ENCODE data around the gene P4HB.

Gene P4HB

GRCh38 chr17:81895400-81895799, 35.1 kb upstream of the P4HB start:
- DNase-seq, result no peak

- DNase-seq, result no peak
These were observed 30.9 kb upstream of the P4HB start for GRCh38 chr17:81891303-81891552.

DNA sequence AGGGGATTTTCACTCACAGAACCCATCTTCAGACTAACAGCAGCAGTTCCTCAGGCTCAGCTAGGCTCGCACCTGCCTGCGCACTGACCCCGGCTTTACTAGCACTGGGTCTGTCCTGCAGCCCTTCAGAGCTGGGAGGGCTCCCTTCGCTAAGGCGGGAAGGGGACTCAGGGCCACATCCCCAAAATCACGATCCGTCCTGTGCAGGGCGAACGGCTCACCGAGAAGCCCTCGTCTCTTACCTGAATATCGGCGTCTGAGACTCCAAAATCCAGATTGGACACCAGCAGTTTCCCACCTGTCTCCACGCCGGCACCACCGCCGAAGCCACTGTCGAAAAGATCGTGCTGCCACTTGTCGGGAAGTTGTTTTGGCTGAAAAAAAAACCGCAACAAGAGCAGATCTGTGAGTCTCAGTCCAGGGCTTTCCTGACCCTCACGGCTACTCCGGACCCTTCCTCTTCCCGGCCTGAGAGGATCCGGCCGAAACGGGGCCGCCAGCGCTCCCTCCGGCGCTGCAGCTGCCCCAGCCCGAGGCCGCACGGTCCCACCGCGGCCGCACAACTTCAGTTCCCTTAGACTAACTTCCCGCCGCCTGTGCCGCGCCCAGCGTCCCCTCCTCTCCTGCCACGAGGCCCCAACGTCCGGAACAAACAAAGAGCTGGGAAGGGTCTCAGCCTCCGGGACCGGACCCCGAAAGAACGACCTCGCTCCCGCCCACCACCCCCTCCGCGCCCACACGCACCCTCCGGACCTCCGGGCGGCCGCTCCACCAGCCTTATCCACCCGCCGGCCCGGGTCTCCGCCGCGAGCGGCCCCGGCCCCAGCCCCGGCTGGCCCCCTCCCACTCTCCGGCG, 30.3 kb upstream of the P4HB start:
- DNase-seq, result peak; percentile 22

GRCh38 chr17:81889602-81890001, 29.3 kb upstream of the P4HB start:
- no peak for DNase-seq

GRCh38 chr17:81888988-81889595, 28.8 kb upstream of the P4HB start:
- DNase-seq, result no peak

DNA sequence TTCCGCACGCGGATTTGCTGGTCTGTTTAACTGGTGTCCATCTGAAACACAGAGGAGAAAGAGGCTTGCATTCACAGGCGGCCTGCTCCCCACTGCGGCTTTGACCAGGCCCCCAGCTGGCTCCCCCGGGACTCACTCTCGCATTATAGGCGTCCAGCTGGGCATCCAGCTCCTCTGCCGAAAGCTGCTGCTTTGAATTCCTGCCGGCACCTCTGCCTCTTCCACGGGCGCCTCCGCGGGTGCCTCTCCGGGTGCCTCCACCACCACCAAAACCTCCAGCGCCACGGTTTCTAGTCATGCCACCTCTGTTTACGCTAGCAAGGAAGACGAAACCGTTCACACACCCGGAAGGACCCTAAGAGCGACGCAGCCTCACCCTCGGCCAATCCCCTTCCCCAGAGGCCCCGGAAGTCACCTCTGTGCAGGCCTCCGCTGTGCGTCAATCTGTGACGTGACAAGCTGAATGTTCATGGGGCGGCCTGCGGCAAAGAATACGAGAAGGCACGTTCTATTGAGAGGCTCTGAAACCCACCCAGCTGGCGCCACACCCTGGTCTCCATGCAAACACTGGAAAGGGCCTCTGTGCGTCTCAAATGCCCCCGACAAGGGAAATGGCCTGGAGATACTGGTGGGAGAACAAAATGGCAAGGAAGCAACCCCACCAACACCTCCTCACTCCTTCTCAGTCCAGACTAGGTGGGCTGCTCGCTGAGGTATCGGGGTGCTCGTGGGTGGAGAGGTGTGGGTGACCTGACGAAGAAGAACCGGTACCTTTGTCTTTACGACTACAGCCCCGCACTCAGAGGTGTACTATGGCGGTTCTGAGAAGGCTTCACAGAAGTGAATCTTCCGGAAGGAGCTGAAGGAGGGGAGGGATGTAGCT, 28.0 kb upstream of the P4HB start:
- DNase-seq, result no peak

DNA sequence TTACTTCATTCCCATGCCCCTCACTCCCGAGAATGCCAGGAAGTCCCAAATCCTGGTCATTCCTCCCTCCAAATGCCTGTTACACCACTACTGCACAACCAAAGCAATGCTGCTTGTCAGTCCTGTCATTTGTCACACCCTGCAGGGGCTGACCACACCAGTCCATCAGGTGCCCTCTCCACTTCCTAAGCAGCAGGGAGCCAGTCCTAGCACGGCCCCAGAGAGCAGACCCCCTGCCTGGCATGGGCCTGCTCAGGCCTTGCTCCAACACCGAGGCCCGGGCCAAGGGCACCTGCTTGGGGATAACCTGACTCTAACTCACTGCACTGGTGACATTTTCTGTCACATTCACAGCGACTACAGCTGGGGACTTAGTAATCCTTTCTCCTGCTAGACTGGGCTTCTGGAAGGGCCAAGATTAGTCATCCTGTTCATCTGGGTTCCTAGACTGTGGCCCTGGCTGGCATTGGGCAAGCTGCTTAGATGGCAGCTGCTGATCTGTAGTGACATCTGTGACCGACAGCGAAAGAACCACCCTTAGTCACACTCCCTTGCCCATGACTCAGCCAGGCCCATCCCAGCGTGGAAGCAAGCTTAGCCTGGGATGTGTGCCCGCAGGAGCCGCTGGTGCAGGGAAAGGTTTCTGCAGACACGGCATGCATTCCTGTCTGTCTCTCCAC, 25.7 kb upstream of the P4HB start:
- DNase-seq, result no peak

DNA sequence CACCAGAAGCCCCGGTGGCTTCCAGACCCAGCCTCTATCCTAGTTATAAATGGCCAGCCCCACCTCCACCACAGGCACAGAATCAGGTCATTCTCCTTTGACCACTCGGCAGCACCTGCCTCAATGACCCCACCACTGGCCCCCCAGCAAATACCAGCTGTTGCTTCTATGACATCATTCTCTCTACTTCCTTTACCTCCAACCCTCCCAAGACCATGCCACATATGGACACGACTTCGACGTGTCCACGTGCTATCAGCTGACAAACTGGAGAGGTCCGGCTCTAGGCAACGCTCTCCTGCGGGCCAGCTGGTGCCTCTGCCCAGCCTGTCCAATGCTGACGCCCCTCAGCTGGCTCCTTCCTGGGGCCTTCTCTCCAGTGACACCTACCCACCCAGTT, 25.1 kb upstream of the P4HB start:
- DNase-seq, result no peak

- no peak for DNase-seq
These were observed 24.6 kb upstream of the P4HB start for GRCh38 chr17:81884968-81885367.

GRCh38 chr17:81884520-81884919, 24.2 kb upstream of the P4HB start:
- DNase-seq, result no peak

GRCh38 chr17:81879121-81879520, 18.8 kb upstream of the P4HB start:
- no peak for DNase-seq

DNA sequence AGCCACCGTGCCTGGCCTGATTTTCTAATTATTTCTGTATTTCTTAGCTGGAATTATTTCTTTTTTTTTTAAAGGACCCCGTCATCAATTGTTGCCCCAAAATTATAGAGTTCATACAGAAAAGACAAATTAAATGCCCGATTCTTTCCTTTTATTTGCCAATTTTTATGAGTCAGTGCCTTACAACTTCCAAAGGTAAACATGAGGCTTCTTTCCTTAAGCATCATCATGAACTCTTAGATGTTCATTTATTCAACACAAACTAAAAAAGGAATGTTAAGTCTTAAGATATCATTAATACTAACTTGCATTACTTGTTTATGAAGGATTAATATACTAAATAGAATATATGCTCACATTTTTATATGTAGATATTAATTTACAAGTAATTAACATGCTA, 18.0 kb upstream of the P4HB start:
- DNase-seq, result no peak

DNA sequence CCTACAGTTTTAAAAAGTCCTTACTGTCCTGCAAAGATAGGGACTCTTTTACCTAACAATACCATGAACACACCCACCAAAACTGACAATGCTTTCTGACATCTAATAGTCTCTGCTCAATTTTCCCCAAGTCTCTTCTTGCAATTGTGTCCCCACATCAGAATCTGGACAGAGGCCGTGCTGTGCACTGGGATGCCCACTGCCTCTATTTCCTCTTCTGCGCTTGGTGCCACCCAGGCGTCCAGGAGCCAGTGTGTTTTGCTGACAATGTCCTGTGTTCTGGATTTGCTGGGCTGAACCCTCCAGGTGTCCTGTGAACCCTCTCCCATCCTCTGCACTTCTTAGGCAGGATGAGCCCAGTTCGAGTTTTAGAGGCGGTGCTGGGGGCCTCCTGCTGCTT, 17.2 kb upstream of the P4HB start:
- DNase-seq, result no peak

DNA sequence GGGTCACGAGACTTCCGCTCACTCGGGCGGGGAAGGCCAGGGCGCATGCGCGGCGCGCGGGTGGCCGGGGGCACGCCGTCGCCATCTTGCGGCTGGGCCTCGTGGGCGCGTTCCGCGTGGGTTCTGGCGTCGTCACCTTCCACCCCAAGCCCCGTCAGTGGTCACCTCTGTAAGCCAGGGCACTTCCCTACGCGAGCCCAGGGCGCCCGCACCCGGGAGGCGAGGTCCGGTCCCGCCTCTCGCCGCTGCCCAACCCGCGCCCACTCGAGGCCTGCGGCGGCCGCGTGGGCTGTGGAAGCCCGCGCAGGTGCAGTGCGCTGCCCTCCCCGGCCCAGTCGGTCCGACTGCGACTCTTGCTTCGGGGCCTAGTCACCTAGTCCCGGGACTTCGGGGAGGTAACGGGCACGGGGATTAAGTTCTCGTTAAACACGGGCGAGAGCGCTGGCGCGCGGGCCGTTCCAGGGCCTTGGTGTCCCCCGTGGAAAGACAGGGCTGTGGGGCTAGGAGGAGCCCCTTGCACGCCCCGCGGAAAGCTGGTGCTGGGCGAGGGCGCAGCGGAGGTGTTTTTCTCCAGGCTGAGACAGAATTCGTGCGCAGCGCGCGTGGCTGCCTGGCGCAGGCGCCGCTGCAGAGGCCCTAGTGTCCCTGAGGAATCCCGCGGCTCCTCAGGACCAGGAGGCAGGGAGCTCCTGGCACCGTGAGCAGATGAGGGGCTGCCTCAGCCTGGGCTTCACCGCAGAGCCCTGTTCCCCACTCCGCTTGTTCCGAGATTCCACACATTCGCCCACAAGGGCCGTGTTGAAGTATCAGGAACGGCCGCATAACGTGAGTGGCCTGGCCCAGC, 11.3 kb upstream of the P4HB start:
- DNase-seq, result peak; percentile 96

- no peak for DNase-seq
These were observed 10.6 kb upstream of the P4HB start, which contains the start of gene ARHGDIA for GRCh38 chr17:81870981-81871386. Gene ARHGDIA (minus strand): TSS chr17:81871337. CDS start chr17:81869930, 1,407 bp downstream.

GRCh38 chr17:81870131-81870980, 10.0 kb upstream of the P4HB start:
- peak; percentile 49 for DNase-seq

GRCh38 chr17:81869221-81870130, 9.1 kb upstream of the P4HB start:
- peak; percentile 43 for DNase-seq

DNA sequence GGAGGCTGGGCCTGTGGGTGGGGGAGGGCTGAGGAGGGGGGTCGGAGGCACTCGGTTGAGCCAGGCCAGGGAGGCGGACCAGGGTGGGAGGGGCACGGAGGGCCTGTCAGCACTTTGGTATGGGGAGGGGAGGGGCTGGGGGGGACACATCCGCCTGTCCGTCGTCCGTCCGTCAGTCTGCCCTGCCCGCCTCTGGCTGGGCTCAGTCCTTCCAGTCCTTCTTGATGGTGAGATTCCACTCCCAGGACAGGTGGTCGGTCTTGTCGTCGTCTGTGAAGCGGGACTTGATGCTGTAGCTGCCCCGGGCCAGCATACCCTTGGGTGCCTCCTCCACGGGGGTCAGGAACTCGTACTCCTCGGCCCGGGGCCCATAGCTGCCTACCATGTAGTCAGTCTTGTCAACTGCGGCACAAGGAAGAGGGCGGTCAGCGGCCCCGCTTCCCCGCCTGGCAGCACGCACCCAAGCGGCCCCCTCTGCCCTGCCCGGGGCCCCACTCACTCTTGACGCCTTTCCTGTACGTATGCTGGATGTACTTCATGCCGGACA, 8.4 kb upstream of the P4HB start:
- no peak for DNase-seq

DNA sequence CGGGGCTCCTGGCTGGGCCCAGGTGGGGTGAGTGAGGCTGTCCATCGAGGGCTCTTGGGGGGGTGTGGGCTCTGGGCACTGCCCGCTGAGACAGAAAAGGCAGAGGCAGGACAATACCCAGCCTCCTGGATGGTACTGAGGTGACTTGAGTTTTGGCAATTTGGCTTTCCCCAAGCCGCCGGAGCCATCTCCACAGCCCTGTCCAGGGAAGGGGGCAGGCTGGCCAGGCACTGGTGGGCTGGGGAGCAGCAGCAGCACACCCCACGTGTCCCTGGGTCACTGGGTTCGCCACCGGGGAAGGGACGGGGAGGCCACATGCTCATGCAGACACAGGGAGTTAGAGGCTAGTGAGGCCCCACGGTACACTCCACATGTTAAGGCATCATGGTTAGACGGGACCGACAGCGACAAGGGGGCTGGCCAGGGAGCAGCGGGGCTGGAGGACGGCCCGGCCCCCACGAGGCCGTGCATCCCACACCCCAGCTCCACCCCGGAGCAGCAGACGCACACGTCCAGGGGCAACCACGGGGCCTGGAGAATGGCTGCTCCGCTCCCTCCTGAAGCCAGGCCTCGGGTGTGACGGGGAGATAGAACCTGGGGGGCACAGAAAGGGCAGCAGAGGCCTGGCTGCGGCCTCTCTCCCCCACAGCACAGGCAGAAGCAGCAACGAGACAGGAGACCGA, 7.8 kb upstream of the P4HB start:
- no peak for DNase-seq

Measured in activated naive CD4-positive, alpha-beta T cell treated with Interleukin-2 at 50 U/mL for 16 hours (primary cell).